Stimulated activated CD4-positive, alpha-beta T cell treated with anti-CD3 and anti-CD28 coated beads, Interleukin-15, amount 100 ng/mL, for 48 hours (primary cell): ENCODE measurements around the gene MAP2K6.

Source experiments
- DNase-seq, 2 donors: peaks; one replicate each; pipeline ENCODE4 v3.0.0-alpha.2; 2020; ENCODE audit warnings: low read depth in 2 of 2

The MAP2K6 gene

DNA sequence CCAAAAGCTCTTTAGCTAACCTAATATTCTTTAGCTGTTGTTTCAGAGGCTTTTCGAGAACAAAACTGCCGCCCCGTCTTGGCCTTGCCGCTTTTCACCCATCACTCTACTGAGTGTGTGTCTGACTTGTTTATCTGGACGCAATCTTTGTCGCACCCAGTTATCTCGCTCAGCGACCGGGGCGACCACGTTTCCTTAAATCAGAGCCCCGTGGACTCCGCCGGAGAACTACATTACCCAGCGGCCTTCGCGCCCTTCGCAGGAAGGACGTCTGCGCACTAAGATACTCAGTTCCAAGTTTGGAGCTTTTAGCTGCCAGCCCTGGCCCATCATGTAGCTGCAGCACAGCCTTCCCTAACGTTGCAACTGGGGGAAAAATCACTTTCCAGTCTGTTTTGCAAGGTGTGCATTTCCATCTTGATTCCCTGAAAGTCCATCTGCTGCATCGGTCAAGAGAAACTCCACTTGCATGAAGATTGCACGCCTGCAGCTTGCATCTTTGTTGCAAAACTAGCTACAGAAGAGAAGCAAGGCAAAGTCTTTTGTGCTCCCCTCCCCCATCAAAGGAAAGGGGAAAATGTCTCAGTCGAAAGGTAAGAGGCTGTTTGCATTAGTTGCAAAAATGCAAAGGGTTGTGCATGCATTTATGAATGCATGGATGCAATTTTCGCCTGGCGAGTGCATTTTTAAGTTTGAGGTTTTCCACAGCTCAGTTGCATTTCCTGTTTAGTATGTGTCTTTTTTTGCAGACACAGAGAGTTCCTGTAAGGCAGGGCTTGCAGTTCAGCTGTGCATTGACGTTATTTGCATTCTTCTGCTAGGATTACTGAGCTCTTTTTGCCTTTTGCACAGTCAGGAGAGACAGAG, at the start of gene MAP2K6:
TSS of gene MAP2K6 (plus strand) at position 290 of the 867 bp plus-strand sequence. CDS start at position 578, 288 bp downstream.
- peak; percentile 72 to 78 for DNase-seq

DNA sequence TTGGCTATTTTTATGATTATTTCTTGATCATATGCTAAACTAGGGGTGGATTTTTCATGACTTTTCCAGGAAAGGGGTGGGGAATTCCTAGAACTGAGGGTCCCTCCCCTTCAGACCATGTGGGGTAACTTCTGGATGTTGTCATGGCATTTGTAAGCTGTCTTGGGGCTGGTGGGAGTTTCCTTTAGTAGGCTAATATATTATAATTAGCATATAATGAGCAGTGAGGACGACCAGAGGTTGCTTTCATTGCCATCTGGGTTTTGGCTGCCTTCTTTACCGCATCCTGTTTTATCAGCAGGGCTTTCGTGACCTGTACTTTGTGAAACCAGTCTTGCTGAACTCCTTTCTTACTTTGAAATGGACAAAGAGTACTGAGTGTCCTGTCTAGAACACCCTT, 47.2 kb upstream of the MAP2K6 start:
- DNase-seq, result no peak

DNA sequence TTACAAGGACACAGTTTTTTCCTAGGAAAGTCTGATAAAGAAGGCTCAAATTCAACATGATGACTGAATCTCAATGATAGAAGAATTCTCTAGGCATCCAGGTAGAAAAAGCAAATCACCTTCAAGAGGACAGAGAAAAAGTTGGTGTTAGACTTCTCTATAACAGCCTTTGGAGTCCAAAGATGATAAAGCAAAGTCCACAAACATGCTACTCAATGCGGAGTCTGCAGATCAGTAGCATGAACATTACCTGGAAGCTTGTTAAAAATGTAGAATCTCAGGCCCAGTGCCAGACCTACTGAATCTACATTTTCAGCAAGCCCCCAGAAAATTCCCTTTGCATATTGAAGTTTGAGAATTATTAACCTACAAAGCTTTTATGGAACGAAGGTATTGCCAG, 41.4 kb upstream of the MAP2K6 start:
- DNase-seq, result no peak

- no peak for DNase-seq
These were observed 39.3 kb upstream of the MAP2K6 start for GRCh38 chr17:69375229-69375628.

- DNase-seq, result no peak
These were observed 25.6 kb upstream of the MAP2K6 start for GRCh38 chr17:69388822-69389442.

DNA sequence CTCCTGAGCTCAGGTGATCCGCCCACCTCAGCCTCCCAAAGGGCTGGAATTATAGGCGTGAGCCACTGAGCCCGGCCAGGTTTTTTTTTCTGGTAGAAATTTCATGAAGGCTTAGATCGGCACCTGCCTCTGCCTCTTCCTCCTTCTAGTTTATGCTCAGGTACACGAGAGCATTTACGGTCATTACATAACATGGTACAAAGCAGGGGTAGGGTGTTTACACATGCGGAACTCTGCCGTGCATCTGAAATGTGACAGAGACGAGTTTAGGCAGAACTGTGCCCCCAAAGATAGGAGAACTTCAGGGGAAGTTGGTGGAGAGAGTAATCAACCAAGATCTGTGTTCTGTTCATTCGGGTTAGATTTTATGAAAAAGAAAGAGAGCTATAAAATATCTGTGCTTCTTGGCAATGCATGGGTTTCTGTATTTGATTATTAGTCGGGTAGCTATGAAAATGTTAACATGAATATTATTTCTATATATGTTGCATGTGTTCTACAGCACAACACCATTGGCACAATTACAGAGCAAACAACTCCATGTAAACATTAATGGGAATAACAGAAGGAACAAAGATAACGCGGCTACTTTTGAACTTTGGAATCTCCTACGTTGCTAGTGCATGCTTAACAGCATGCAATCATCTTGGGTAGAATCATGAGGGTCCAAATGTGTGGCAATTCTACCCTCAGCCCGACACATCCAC, 23.5 kb upstream of the MAP2K6 start:
- no peak for DNase-seq

DNA sequence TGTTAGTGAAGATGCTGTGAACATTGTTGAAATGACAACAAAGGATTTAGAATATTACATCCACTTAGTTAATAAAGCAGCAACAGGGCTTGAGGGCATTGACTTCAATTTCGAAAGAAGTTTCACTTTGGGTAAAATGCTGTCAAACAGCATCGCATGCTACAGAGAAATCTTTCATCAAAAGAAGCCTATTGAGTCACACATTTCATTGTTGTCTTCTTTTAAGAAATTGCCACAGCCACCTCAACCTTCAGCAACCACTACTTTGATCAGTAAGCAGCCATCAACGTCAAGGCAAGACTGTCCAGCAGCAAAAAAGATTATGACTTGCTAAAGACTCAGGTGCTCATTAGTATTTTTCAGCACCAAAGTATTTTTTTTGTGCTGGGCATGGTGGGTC, 13.2 kb upstream of the MAP2K6 start:
- no peak for DNase-seq

GRCh38 chr17:69402052-69402451, 12.4 kb upstream of the MAP2K6 start:
- DNase-seq, result no peak

DNA sequence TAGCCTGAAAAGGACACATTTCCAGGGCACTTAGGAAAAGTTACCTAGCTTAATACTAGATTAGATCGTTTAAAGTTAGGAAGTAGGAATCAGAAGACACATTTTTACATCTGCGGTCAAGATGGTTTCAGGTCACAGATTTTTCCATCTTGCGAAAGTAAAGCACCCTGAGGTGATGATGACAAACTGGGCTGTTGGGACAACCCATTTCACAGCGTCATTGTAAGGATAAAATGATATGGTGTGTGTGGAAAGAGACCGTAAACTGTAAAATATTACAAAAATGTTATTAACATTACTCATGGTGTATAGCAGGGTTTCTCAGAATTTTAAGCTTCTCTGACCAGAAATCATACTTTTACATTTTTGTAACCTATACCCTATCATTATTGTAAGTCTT, 10.1 kb upstream of the MAP2K6 start:
- no peak for DNase-seq

GRCh38 chr17:69405096-69405495, 9.4 kb upstream of the MAP2K6 start:
- DNase-seq, result no peak

DNA sequence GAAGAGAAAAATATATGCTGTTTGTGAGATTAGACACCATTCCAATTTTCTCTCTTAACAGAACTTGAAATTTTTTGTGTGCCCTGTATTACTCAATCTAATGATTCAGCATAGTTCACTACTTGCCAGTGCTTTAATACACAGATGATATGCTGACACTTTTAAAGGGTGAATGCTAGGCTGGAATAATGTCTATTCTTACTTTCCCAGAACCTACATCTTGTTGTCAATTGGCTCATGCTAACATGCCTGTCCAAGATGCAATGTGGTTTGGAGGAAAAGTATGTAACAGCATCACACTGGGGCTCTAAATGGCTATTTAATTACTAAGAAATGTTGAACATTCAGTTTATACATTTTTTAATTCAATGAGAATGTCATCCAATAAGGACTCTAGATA, 7.6 kb upstream of the MAP2K6 start:
- DNase-seq, result no peak

DNA sequence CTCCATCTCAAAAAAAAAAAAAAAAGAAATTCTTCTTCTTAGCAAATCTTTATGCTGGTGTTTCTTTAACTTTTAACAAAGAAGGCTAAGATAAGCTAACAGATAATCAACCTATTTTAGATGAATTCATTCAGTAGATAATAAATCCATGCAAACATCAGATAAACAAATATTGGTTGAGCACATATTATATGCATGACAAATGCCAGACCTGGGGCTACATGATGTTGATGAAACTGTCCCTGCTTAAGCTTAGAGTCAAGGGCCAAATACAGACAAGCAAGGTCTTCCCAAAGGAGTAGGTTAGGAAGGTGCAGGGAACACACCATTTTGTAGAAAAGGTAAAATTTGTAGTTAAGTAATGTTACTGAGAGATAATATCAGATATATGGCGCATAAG, 6.7 kb upstream of the MAP2K6 start:
- DNase-seq, result no peak

- DNase-seq, result no peak
These were observed 3.8 kb upstream of the MAP2K6 start for GRCh38 chr17:69410671-69411070.

- DNase-seq, result no peak
These were observed 2.7 kb upstream of the MAP2K6 start for GRCh38 chr17:69411766-69412165.

- DNase-seq, result no peak
These were observed 2.2 kb upstream of the MAP2K6 start for GRCh38 chr17:69412251-69412671.

- no peak for DNase-seq
These were observed 934 bp downstream of the MAP2K6 start for GRCh38 chr17:69415431-69415830.

DNA sequence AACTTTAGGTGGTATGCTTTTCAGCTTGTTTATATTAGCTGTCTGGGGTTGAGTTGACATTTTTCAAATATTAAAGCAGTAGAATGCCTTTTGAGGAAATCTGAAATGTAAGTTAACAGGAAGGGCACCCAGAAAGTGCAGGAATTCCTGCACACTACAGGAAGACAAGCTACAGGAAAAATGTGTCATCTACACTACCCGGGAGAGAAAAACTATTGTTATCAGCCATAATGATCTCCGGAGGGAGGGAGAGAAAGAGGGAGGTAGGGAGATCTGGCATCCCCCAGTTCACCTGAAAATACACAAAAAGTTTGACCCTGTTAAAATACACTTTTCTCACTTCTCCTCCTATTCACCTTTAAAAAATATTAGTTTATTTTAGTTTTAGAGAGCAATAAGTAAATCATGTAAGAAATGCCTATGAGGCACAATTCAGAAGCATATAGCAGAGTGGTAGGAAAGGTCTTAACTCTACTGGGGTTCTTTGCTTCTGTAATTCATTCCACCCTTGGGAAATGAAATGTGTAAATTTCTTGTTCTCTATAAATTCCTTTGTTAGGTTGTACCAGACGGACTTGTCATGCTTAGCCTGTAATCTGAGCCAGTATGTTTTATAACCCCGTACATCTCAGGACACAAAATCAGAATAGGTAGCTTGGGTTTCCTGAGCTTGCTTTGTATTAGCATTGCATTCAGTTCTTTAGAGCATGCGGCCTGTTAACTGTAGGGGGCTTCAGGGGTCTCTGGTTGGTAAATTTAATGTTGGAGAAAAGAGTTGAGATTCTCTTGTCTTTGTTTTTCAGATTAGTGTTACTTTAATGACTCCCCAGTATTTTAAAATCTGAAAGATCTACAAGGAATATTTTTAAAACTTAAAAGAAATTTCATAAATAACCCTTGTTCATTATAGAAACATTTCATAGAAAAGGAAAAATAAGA, 3.3 kb downstream of the MAP2K6 start:
- no peak for DNase-seq

- no peak for DNase-seq
These were observed 4.0 kb downstream of the MAP2K6 start for GRCh38 chr17:69418535-69418934.

- DNase-seq, result peak in 1 of 2 donors; percentile 19
These were observed 9.0 kb downstream of the MAP2K6 start for GRCh38 chr17:69423450-69423849.

- no peak for DNase-seq
These were observed 10.0 kb downstream of the MAP2K6 start for GRCh38 chr17:69424287-69425041.

- no peak for DNase-seq
These were observed 11.5 kb downstream of the MAP2K6 start for GRCh38 chr17:69425978-69426377.
